GM18951 (cell line): ENCODE results near the gene SYTL2.

ENCODE experiments used
- POLR2A ChIP-seq: IDR thresholded peaks from 4 replicates; pipeline ENCODE4 v1.6.1; 2011; ENCODE audit warnings: mild to moderate bottlenecking; ENCODE audit not compliant: insufficient read length, insufficient read depth; ENCODE audit errors: extremely low read depth
- in situ Hi-C: fragments of 300-500 bp; cut with MboI; formaldehyde crosslinking; loops from one replicate; pipeline ENCODE4 v1.12.0; 2022; ENCODE audit warnings: low sequenced_read_pairs, mixed read lengths, inconsistent platforms; ENCODE audit not compliant: unreplicated experiment

Gene SYTL2

DNA sequence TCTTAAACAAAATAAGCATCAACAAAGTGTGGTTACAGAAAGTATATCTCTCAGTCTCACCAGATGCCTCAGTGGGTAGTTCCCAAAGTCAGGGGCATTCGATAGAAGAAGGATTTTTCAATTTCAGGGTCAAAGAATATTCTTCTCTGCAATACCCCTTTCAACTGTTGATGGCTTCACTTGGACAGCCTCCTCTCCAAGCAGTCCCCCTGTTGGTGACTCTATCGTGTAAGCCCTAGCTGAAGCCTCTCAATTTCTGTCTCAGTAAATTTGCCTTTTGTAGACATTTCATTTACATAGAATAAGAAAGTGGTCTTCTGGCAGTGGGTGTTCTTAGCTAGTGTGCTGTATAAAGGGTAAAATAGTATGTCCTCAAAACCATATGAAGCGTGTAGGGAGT, 33.0 kb upstream of the SYTL2 start:
- TF ChIP-seq POLR2A = no peak
- in situ Hi-C loops = loop anchor here (25.0 kb wide), 1 partner anchor 257 kb away; no protein-coding TSS in a partner anchor

DNA sequence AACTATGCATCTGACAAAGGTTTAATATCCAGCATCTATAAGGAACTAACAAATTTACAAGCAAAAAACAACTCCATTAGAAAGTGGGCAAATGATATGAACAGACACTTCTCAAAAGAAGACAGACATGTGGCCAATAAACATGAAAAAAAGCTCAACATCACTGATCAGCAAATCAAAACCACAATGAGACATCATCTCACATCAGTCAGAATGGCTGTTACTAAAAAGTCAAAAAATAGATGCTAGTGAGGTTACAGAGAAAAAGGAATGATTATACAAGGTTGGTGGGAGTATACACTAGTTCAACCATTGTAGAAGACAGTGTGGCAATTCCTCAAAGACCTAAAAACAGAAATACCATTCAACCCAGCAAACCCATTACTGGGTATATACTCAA, 30.0 kb upstream of the SYTL2 start:
- in situ Hi-C loops = loop anchor here (25.0 kb wide), 1 partner anchor 254 kb away; no protein-coding TSS in a partner anchor

DNA sequence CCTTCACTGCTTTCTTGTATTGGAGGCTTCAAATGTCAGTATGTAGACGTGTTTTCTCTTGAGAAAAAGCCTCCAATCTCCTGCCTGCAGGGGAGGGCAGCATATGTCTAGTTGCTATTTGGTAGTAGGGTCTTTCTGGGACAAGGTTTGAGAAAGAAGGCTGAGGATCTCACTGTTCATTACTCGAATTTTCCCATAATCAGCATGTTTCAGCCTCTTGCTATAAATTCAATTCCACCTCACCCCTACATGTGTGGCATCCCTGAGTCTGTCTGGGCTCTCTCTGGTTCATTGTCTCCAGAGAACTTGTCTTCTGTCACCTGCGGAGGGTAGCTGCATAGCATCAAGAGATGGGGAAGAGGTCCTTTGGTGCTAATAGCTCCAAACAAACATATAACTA, 24.8 kb upstream of the SYTL2 start:
- in situ Hi-C loops = loop anchor here (25.0 kb wide), 1 partner anchor 248 kb away; no protein-coding TSS in a partner anchor
- TF ChIP-seq POLR2A = no peak

DNA sequence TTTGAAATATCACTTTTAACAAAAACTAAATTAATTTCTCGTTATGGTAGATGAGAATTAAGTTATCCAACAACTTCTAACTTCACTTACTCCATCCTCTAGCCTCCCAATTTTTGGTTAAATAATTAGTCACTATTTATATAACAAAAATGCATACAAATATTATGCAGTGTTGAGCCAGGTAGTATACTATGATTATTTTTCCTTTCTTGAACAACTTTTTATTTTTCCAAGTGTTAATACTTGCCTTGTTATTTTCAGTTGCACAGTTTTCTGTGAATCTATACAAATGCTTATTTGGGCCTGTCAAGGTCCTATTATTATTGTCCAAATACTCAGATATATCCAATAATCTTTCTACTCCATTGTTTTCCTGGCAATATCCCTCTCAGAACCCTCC, 24.3 kb upstream of the SYTL2 start:
- in situ Hi-C loops = loop anchor here (25.0 kb wide), 1 partner anchor 248 kb away; no protein-coding TSS in a partner anchor

DNA sequence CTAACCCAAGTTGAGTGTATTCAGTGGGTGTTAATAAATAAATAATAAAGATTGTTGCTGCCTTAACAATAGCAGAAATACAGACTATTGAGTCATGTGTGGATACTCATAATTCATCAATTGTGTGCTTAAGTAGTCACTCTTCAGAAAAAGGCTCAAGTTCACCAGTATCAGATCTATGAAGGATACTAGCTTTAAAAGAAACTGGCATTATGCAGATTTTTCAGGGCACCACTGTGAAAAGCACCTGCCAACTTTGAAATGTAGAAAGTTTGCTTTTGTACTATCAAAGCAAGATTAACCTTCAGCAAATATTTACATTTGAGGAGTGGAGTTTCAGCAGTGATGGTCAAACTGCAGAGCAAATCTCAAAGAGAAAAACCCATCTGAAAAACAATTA, 20.1 kb upstream of the SYTL2 start:
- in situ Hi-C loops = loop anchor here (25.0 kb wide), 1 partner anchor 244 kb away; no protein-coding TSS in a partner anchor
- TF ChIP-seq POLR2A = no peak

More for the DNA sequence above, 24.3 kb upstream of the SYTL2 start:
- TF ChIP-seq POLR2A = no peak

DNA sequence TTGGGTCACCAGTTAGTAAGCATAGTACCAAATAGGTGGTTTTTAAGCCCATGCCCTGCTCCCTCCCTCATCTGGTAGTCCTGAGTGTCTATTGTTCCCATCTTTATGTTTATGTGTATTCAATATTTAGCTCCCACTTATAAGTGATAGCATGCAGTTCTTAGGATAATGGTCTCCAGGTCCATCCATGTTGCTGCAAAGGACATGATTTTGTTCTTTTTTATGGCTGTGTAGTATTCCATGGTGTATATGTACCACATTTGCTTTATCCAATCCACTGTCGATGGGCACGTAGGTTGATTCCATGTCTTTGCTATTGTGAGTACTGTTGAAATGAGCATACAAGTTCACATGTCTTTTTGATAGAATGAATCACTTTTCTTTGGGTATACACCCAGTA, 18.2 kb upstream of the SYTL2 start:
- in situ Hi-C loops = loop anchor here (25.0 kb wide), 1 partner anchor 242 kb away; no protein-coding TSS in a partner anchor

DNA sequence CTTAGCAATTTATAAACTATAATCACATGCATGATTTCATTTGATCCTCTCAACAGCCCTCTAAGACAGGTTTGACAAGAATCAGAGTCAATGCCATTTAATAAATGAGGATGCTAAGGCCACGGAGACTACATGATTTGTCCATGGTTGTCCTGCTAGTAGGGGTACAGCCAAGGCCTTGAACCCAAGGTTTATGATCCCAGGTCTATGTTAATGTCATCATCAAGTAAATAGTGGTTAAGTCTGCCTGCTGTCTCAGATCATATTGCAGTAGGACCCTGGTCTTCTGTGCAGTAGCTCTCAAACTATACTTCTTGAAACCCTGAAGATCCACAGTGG, 17.7 kb upstream of the SYTL2 start:
- in situ Hi-C loops = loop anchor here (25.0 kb wide), 1 partner anchor 241 kb away; no protein-coding TSS in a partner anchor
- TF ChIP-seq POLR2A = no peak

More for the DNA sequence above, 18.2 kb upstream of the SYTL2 start:
- TF ChIP-seq POLR2A = no peak

DNA sequence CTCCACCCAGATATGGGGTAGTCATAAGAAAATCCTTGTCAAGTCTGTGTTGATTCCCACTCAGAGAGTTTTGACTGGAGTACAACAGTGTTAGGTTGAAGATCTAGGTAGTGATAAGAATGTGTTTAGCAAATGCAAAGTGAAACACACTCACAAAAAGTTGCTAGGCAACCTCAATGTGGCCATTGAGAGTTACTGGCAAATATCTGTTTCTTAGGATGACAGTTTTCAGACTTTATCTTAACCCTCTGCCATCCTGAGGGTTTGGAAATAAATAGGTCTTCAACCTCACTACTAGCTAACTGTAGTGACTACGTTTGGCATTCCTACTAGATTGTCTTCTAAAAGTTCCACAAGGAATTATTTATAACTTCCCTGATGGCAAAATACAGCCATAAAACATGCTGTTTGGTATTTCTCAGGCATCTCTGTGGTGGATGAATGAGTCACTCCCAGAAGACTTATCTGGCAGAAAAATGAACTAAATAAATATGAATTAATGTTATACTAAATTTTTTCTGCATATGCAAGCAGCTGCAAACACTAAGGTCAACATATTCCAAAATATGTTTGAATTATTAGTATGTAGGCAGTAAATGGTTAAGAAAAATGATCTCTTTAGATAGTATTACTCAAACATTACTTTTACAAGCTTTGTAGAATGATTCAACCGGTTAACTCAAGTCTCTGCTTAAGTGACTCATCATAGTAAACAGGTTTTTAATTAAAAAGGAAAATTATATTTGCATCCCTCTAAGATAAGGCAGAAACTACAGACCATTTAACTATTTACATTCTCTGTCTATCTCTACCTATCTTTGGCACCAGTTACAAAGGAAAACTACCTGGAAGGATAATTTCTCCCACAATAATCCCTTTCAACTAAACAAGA, 17.1 kb upstream of the SYTL2 start:
- TF ChIP-seq POLR2A = no peak
- in situ Hi-C loops = loop anchor here (25.0 kb wide), 1 partner anchor 241 kb away; no protein-coding TSS in a partner anchor

DNA sequence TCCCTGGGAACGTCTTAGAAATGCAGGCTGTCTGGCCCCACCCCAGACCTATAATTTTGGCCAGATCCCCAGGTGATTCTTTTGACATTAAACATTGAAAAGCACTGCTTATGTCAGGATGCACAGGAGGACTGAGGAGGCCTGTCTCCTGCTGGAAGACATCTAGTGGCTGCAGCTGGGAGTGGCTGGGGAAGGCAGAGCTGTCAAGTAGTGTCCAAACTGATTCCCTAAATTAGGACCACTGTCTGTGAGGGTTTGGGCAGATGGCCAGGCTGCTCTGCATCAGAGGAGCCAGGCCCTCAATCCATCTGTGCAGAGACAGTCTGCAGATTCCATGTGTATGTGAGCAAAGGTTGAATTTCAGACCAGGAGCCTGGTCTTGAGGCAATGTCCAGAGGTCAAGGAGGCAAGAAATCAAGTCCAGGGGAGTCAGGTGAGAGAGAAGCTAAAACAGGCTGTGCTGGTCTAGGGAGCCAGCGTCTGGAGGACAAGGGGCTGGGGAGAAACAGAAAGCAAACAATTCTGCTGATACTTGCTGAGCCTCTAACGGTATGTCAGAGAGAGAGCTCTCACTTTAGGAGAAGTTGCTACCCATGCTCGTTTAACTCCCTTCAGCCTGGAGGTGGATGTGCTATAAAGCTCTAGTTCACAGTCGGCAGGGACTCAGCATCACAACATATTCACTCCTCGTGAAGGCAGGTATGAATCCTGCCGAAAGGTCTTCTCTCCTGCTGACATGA, 15.3 kb upstream of the SYTL2 start:
- TF ChIP-seq POLR2A = no peak
- in situ Hi-C loops = loop anchor here (25.0 kb wide), 1 partner anchor 239 kb away; no protein-coding TSS in a partner anchor

DNA sequence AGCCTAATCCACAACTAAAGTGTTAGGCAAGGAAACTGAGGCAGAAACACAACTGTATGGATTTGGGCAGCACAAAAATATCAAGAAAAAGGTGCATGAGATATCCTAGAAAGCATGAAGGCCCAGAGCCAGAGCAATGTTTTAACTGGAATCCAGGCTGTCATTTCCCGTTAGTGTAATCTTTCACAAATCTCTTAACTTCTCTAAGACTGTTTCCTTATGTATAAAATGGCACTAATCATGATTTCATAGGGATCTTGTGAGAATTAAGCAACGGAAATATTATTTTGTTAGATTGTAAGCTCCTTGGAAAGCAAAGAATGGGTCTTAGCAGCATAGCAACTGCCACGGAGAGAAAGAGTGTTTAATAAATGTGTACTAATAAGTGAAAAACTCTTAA, 14.7 kb upstream of the SYTL2 start:
- in situ Hi-C loops = loop anchor here (25.0 kb wide), 1 partner anchor 238 kb away; no protein-coding TSS in a partner anchor
- TF ChIP-seq POLR2A = no peak

DNA sequence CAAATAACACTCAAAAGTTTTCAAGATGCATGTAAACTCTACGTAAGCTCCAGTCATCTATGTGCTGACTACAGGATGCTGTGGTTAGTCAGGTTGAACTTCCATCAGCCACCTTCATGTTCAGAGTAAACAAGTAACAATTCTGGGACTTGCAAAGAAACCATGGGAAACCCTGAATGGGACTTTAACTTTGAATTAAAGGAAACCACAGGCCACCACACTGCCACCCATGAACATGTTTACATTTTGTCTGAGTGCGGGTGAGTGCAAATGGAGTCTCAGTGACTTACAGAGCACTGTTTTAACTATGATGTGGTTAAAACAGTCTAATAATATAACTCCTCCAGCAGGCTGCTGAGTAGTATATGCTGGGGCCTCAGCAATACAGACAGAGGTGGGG, 12.9 kb upstream of the SYTL2 start:
- in situ Hi-C loops = no loop called here
- no peak for TF ChIP-seq POLR2A

DNA sequence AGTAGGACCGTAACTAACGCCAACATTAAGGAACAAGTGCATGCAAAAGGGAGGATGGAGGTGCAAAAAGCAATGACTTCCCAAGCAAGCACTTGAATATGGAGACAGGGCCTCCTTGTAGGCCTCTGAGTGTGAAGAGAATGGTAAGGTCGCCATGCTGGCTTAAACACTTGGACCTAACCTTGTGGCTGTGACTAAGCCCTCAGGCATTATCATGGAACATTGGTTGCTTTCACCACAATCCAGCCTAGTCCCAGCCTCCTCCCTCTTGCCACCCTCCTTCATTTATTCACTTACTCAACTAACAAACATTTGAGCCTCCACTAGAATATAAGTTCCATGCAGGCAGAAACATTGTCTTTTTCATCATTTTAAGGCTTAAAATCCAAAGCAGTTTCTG, 11.9 kb upstream of the SYTL2 start:
- in situ Hi-C loops = no loop called here
- no peak for TF ChIP-seq POLR2A

DNA sequence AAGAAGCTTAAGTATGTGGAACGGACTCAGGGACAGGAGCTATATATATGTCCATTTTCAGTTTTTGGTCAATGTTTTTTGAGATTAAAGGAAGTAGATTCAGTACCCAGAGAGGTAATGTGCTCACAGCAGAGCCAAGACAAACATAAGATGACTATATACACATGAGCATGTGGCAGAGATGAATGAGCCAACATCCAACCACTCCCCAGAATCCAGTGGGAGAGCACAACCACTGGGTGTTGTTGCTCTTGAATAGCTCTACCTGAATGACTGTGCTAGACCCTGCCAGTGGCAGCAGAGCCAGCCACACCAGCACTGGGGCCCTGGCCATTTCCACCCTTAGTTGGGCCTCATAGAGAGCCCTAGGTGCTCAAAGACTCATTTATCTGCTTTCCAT, 10.7 kb upstream of the SYTL2 start:
- TF ChIP-seq POLR2A = no peak
- in situ Hi-C loops = no loop called here
